Mesenchymal stem cell (in vitro differentiated cells and primary cell): ENCODE measurements around the gene FAM83C.

ENCODE experiments used
- DNase-seq: peaks from one replicate; pipeline ENCODE4 v3.0.0-alpha.2; 2013
- H2AFZ ChIP-seq: one replicate; pipeline ENCODE4 v1.6.1; 2013; ENCODE audit warnings: low read depth, mild to moderate bottlenecking, control low read depth, inconsistent platforms, low read length, moderate library complexity
- H2AK5ac ChIP-seq: 2 replicates; pipeline ENCODE4 v1.6.1; 2013; ENCODE audit warnings: low read length, moderate library complexity, mild to moderate bottlenecking, inconsistent platforms; ENCODE audit not compliant: severe bottlenecking
- H2BK120ac ChIP-seq: one replicate; pipeline ENCODE4 v1.6.1; 2013; ENCODE audit warnings: low read depth, mild to moderate bottlenecking, inconsistent platforms, low read length, moderate library complexity
- H2BK12ac ChIP-seq, 2 experiments: one replicate each; pipeline ENCODE4 v1.6.1; 2013; ENCODE audit warnings: inconsistent platforms in 2 of 2, low read length in 2 of 2, mild to moderate bottlenecking in 2 of 2, moderate library complexity in 2 of 2, control low read depth in 1 of 2
- H2BK15ac ChIP-seq: one replicate; pipeline ENCODE4 v1.6.1; 2013; ENCODE audit warnings: mild to moderate bottlenecking, low read depth, inconsistent platforms; ENCODE audit not compliant: poor library complexity, severe bottlenecking
- H2BK5ac ChIP-seq: 2 replicates; pipeline ENCODE4 v1.6.1; 2013; ENCODE audit warnings: low read depth, mild to moderate bottlenecking, low read length, control low read depth, inconsistent platforms; ENCODE audit not compliant: poor library complexity, severe bottlenecking
- H3K14ac ChIP-seq, 2 experiments: one replicate each; pipeline ENCODE4 v1.6.1; 2013; ENCODE audit warnings: inconsistent platforms in 2 of 2, low read length in 2 of 2, control low read depth in 1 of 2, mild to moderate bottlenecking in 1 of 2, moderate library complexity in 1 of 2
- H3K18ac ChIP-seq, 2 experiments: one replicate each; pipeline ENCODE4 v1.6.1; 2013; ENCODE audit warnings: inconsistent platforms in 2 of 2, low read length in 2 of 2, control low read depth in 1 of 2, low read depth in 1 of 2, mild to moderate bottlenecking in 1 of 2
- H3K23ac ChIP-seq, 2 experiments: one replicate each; pipeline ENCODE4 v1.6.1; 2013; ENCODE audit warnings: inconsistent platforms in 2 of 2, low read length in 2 of 2, mild to moderate bottlenecking in 2 of 2, moderate library complexity in 2 of 2, control low read depth in 1 of 2
- H3K27ac ChIP-seq: 2 replicates; pipeline ENCODE4 v1.5.1; 2013; ENCODE audit warnings: mild to moderate bottlenecking, moderate library complexity, low read length, control low read depth, inconsistent platforms; ENCODE audit not compliant: poor library complexity, severe bottlenecking
- H3K27me3 ChIP-seq, 2 experiments: 2 replicates each; pipeline versions ENCODE4 v1.6.1 to v1.7.0; 2013; ENCODE audit warnings: low read length in 2 of 2, mild to moderate bottlenecking in 2 of 2, moderate library complexity in 2 of 2, control low read depth in 1 of 2, inconsistent platforms in 1 of 2; ENCODE audit not compliant: control insufficient read depth in 1 of 2, insufficient read depth in 1 of 2
- H3K36me3 ChIP-seq, 2 experiments: 2 replicates each; pipeline versions ENCODE4 v1.6.1 to v1.7.0; 2013; ENCODE audit warnings: low read length in 2 of 2, control low read depth in 1 of 2, inconsistent platforms in 1 of 2, low read depth in 1 of 2, mild to moderate bottlenecking in 1 of 2; ENCODE audit not compliant: insufficient read depth in 2 of 2, control insufficient read depth in 1 of 2
- H3K4ac ChIP-seq, 2 experiments: one replicate each; pipeline ENCODE4 v1.6.1; 2013; ENCODE audit warnings: inconsistent platforms in 2 of 2, low read length in 2 of 2, mild to moderate bottlenecking in 2 of 2, moderate library complexity in 2 of 2, control low read depth in 1 of 2, low read depth in 1 of 2
- H3K4me1 ChIP-seq: 2 replicates; pipeline ENCODE4 v1.6.1; 2013; ENCODE audit warnings: low read depth, low read length, control low read depth; ENCODE audit not compliant: control insufficient read depth, insufficient read depth
- H3K4me2 ChIP-seq: 2 replicates; pipeline ENCODE4 v1.6.1; 2013; ENCODE audit warnings: low read length, mild to moderate bottlenecking, inconsistent platforms; ENCODE audit not compliant: poor library complexity, severe bottlenecking
- H3K4me3 ChIP-seq, 2 experiments: 2 replicates each; pipeline versions ENCODE4 v1.5.1 to v1.7.0; 2013; ENCODE audit warnings: low read length in 2 of 2, mild to moderate bottlenecking in 2 of 2, control low read depth in 1 of 2, low read depth in 1 of 2; ENCODE audit not compliant: insufficient read depth in 1 of 2
- H3K79me1 ChIP-seq: replicated peaks from 2 replicates; pipeline ENCODE4 v1.6.1; 2013; ENCODE audit warnings: mild to moderate bottlenecking, control low read depth, low read length, inconsistent platforms; ENCODE audit not compliant: poor library complexity, severe bottlenecking
- H3K9ac ChIP-seq: 2 replicates; pipeline ENCODE4 v1.7.0; 2013; ENCODE audit warnings: mild to moderate bottlenecking, low read length, moderate library complexity
- H3K9me3 ChIP-seq: 2 replicates; pipeline ENCODE4 v1.7.0; 2013; ENCODE audit warnings: mild to moderate bottlenecking, low read length; ENCODE audit not compliant: control insufficient read depth
- H4K8ac ChIP-seq: one replicate; pipeline ENCODE4 v1.6.1; 2013; ENCODE audit warnings: inconsistent platforms, mild to moderate bottlenecking, low read length, moderate library complexity
- H4K91ac ChIP-seq: one replicate; pipeline ENCODE4 v1.6.1; 2013; ENCODE audit warnings: mild to moderate bottlenecking, low read length, inconsistent platforms
- WGBS: methylation state at CpG from one replicate; pipeline ENCODE4 v1.1.7; 2013; ENCODE audit warnings: mixed read lengths; 5-methylcytosine and 5-hydroxymethylcytosine counted together

Gene FAM83C

GRCh38 chr20:35294293-35294685 lies 2.1 kb upstream of the FAM83C start:
- Histone ChIP-seq H3K4me2 (no peak overlapping the region), H3K27ac (no peak overlapping the region)
- 42% methylated on average over 5 of the region's 5 CpGs for WGBS

GRCh38 chr20:35293303-35294292 lies 1.4 kb upstream of the FAM83C start:
- 93% methylated on average over 18 of the region's 19 CpGs for WGBS
- Histone ChIP-seq H3K4me3 (no peak overlapping the region), H2BK15ac (no peak overlapping the region), H3K18ac (no peak overlapping the region), H3K4ac (no peak overlapping the region), H3K36me3 (no peaks in the 10 kb centered on the region), H3K9ac (no peak overlapping the region), H4K91ac (no peak overlapping the region), H2AK5ac (no peak overlapping the region), H3K9me3 (no peaks in the 10 kb centered on the region), H3K79me1 (no peaks in the 10 kb centered on the region), H2BK12ac (no peak overlapping the region), H3K27ac (no peak overlapping the region), H3K23ac (no peak overlapping the region), H4K8ac (no peak overlapping the region), H3K27me3 (peaks cover 0 to 43% of the 10 kb centered on the region in 2 experiments), H2AFZ (no peak overlapping the region), H3K4me2 (no peak overlapping the region), H2BK120ac (no peak overlapping the region), H3K4me1 (peaks cover 9% of the 10 kb centered on the region), H2BK5ac (no peak overlapping the region), H3K14ac (no peak overlapping the region)
- DNase-seq, result no peak

More at GRCh38 chr20:35294293-35294685, 2.1 kb upstream of the FAM83C start:
- no peak overlapping the region for H3K4ac ChIP-seq
- no peak overlapping the region for H3K23ac ChIP-seq
- peaks cover 0 to 43% of the 10 kb centered on the region in 2 experiments for H3K27me3 ChIP-seq
- no peak overlapping the region for H2BK120ac ChIP-seq
- peaks cover 11% of the 10 kb centered on the region for H3K4me1 ChIP-seq
- no peak overlapping the region for H3K9ac ChIP-seq
- no peak overlapping the region for H4K8ac ChIP-seq
- H2BK5ac ChIP-seq, result no peak overlapping the region
- H3K4me3 ChIP-seq, result no peak overlapping the region
- H2BK12ac ChIP-seq, result no peak overlapping the region
- no peak overlapping the region for H3K14ac ChIP-seq
- H3K36me3 ChIP-seq, result no peaks in the 10 kb centered on the region
- DNase-seq, result no peak
- H3K79me1 ChIP-seq, result no peaks in the 10 kb centered on the region
- H2AK5ac ChIP-seq, result peak overlapping the region; percentile 28
- H2AFZ ChIP-seq, result no peak overlapping the region
- no peaks in the 10 kb centered on the region for H3K9me3 ChIP-seq
- no peak overlapping the region for H3K18ac ChIP-seq
- no peak overlapping the region for H2BK15ac ChIP-seq
- H4K91ac ChIP-seq, result no peak overlapping the region

GRCh38 chr20:35292504-35293285 lies 470 bp upstream of the FAM83C start:
- no peak overlapping the region for H2AFZ ChIP-seq
- no peak overlapping the region for H3K4me3 ChIP-seq
- H3K4me2 ChIP-seq, result no peak overlapping the region
- DNase-seq, result no peak
- no peak overlapping the region for H3K14ac ChIP-seq
- H3K18ac ChIP-seq, result no peak overlapping the region
- H3K4me1 ChIP-seq, result peaks cover 7% of the 10 kb centered on the region
- no peak overlapping the region for H3K23ac ChIP-seq
- no peak overlapping the region for H2BK15ac ChIP-seq
- H2BK12ac ChIP-seq, result no peak overlapping the region
- H3K27ac ChIP-seq, result no peak overlapping the region
- no peaks in the 10 kb centered on the region for H3K79me1 ChIP-seq
- no peaks in the 10 kb centered on the region for H3K36me3 ChIP-seq
- no peak overlapping the region for H4K91ac ChIP-seq
- 84% methylated on average over 23 of the region's 23 CpGs for WGBS
- no peak overlapping the region for H3K4ac ChIP-seq
- no peak overlapping the region for H2BK120ac ChIP-seq
- peaks cover 0 to 43% of the 10 kb centered on the region in 2 experiments for H3K27me3 ChIP-seq
- H4K8ac ChIP-seq, result no peak overlapping the region
- H3K9ac ChIP-seq, result no peak overlapping the region
- no peak overlapping the region for H2AK5ac ChIP-seq
- no peaks in the 10 kb centered on the region for H3K9me3 ChIP-seq
- no peak overlapping the region for H2BK5ac ChIP-seq

- Histone ChIP-seq H2BK12ac (no peak overlapping the region), H3K27me3 (peaks cover 0 to 40% of the 10 kb centered on the region in 2 experiments), H3K4me1 (peaks cover 6% of the 10 kb centered on the region), H3K36me3 (no peaks in the 10 kb centered on the region), H2AFZ (no peak overlapping the region), H3K14ac (no peak overlapping the region), H3K9ac (no peak overlapping the region), H3K27ac (no peak overlapping the region), H3K4me3 (no peak overlapping the region), H3K4ac (no peak overlapping the region), H2AK5ac (no peak overlapping the region), H3K79me1 (no peaks in the 10 kb centered on the region), H2BK15ac (no peak overlapping the region), H3K23ac (no peak overlapping the region), H2BK120ac (no peak overlapping the region), H2BK5ac (no peak overlapping the region), H4K8ac (no peak overlapping the region), H4K91ac (no peak overlapping the region), H3K18ac (no peak overlapping the region), H3K4me2 (no peak overlapping the region), H3K9me3 (no peaks in the 10 kb centered on the region)
- no peak for DNase-seq
- WGBS, result 91% methylated on average over 5 of the region's 7 CpGs
These were observed 1.3 kb downstream of the FAM83C start for GRCh38 chr20:35290887-35291417.
